Measurements from ENCODE around the gene ZW10.

DNA sequence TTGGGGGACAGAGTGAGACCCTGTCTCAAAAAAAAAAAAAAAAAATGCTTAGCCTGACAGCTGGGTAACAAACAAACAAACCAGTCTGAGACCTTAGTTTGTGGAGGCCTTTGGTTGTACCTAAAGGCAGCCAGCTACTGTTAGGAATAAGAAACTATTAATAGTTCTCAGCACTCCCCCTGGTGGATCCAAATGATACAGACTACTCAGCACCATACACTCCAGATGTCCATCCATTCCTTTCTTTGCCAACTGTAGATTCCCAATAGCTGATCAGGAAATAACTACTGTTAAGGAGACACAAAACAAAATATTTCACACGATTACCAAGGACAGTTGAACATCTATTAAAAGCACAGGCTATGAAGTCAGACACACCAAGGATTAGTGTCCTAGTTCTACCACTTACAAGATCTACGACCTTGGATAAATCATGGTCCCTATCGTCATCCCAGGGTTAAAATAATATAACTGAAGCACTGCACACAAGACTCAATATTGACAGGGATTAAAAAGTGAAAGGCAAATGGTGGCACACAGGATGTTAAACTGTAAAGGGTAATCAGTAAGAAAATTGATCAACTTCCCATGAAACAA, 23.3 kb upstream of the ZW10 start:
- TF ChIP-seq CTCF (IDR thresholded peaks at IDR 0.05) (peak; percentile 44 to 62 (median 55)), EP300 (IDR thresholded peaks at IDR 0.05; ENCODE audit: low read depth) (no peak)

Measured in transverse colon (tissue), 3 donors.